ENCODE data around the gene DNPH1.

The DNPH1 gene

GRCh38 chr6:43263314-43264178 lies 34.3 kb upstream of the DNPH1 start:
- H3K36me3 ChIP-seq (ENCODE audit: control insufficient read depth, insufficient read depth, low read length) = no peaks in the 10 kb centered on the region
- peak; percentile 45 to 59 (median 50) for DNase-seq
- H3K9me3 ChIP-seq (ENCODE audit: control insufficient read depth, low read length) = no peaks in the 10 kb centered on the region
- H3K4me1 ChIP-seq (ENCODE audit: control insufficient read depth, insufficient read depth, low read length, poor library complexity, severe bottlenecking) = no peaks in the 10 kb centered on the region
- no peak overlapping the region for H3K4me3 ChIP-seq (ENCODE audit: insufficient read depth, low read depth, low read length, poor library complexity, severe bottlenecking)
- no peak overlapping the region for H3K27ac ChIP-seq (ENCODE audit: insufficient read depth, low read length, poor library complexity, severe bottlenecking)
- no peaks in the 10 kb centered on the region for H3K27me3 ChIP-seq (replicated peaks; ENCODE audit: control insufficient read depth, insufficient read depth, low read length, poor library complexity, severe bottlenecking)

- Histone ChIP-seq H3K4me3 (ENCODE audit: insufficient read depth, low read depth, low read length, poor library complexity, severe bottlenecking) (no peak overlapping the region), H3K27ac (ENCODE audit: insufficient read depth, low read length, poor library complexity, severe bottlenecking) (no peak overlapping the region), H3K9me3 (ENCODE audit: control insufficient read depth, low read length) (no peaks in the 10 kb centered on the region), H3K36me3 (ENCODE audit: control insufficient read depth, insufficient read depth, low read length) (no peaks in the 10 kb centered on the region), H3K27me3 (replicated peaks; ENCODE audit: control insufficient read depth, insufficient read depth, low read length, poor library complexity, severe bottlenecking) (no peaks in the 10 kb centered on the region), H3K4me1 (ENCODE audit: control insufficient read depth, insufficient read depth, low read length, poor library complexity, severe bottlenecking) (no peaks in the 10 kb centered on the region)
- no peak for DNase-seq
Measured at GRCh38 chr6:43262780-43263313, 33.6 kb upstream of the DNPH1 start.

- H3K36me3 ChIP-seq (ENCODE audit: control insufficient read depth, insufficient read depth, low read length) = no peaks in the 10 kb centered on the region
- no peak overlapping the region for H3K4me3 ChIP-seq (ENCODE audit: insufficient read depth, low read depth, low read length, poor library complexity, severe bottlenecking)
- no peaks in the 10 kb centered on the region for H3K27me3 ChIP-seq (replicated peaks; ENCODE audit: control insufficient read depth, insufficient read depth, low read length, poor library complexity, severe bottlenecking)
- no peaks in the 10 kb centered on the region for H3K9me3 ChIP-seq (ENCODE audit: control insufficient read depth, low read length)
- H3K27ac ChIP-seq (ENCODE audit: insufficient read depth, low read length, poor library complexity, severe bottlenecking) = no peak overlapping the region
- H3K4me1 ChIP-seq (ENCODE audit: control insufficient read depth, insufficient read depth, low read length, poor library complexity, severe bottlenecking) = no peaks in the 10 kb centered on the region
- no peak for DNase-seq
Measured at GRCh38 chr6:43262000-43262779, 32.9 kb upstream of the DNPH1 start.

GRCh38 chr6:43261198-43261597 lies 31.9 kb upstream of the DNPH1 start:
- Histone ChIP-seq H3K4me3 (ENCODE audit: insufficient read depth, low read depth, low read length, poor library complexity, severe bottlenecking) (no peak overlapping the region), H3K4me1 (ENCODE audit: control insufficient read depth, insufficient read depth, low read length, poor library complexity, severe bottlenecking) (no peaks in the 10 kb centered on the region), H3K27me3 (replicated peaks; ENCODE audit: control insufficient read depth, insufficient read depth, low read length, poor library complexity, severe bottlenecking) (no peaks in the 10 kb centered on the region), H3K9me3 (ENCODE audit: control insufficient read depth, low read length) (no peaks in the 10 kb centered on the region), H3K36me3 (ENCODE audit: control insufficient read depth, insufficient read depth, low read length) (no peaks in the 10 kb centered on the region), H3K27ac (ENCODE audit: insufficient read depth, low read length, poor library complexity, severe bottlenecking) (no peak overlapping the region)
- DNase-seq = no peak

- Histone ChIP-seq H3K4me3 (ENCODE audit: insufficient read depth, low read depth, low read length, poor library complexity, severe bottlenecking) (no peak overlapping the region), H3K9me3 (ENCODE audit: control insufficient read depth, low read length) (no peaks in the 10 kb centered on the region), H3K4me1 (ENCODE audit: control insufficient read depth, insufficient read depth, low read length, poor library complexity, severe bottlenecking) (no peaks in the 10 kb centered on the region), H3K27ac (ENCODE audit: insufficient read depth, low read length, poor library complexity, severe bottlenecking) (no peak overlapping the region), H3K27me3 (replicated peaks; ENCODE audit: control insufficient read depth, insufficient read depth, low read length, poor library complexity, severe bottlenecking) (no peaks in the 10 kb centered on the region), H3K36me3 (ENCODE audit: control insufficient read depth, insufficient read depth, low read length) (no peaks in the 10 kb centered on the region)
- no peak for DNase-seq
Measured at GRCh38 chr6:43260791-43261190, 31.5 kb upstream of the DNPH1 start.

- Histone ChIP-seq H3K27ac (ENCODE audit: insufficient read depth, low read length, poor library complexity, severe bottlenecking) (no peak overlapping the region), H3K9me3 (ENCODE audit: control insufficient read depth, low read length) (no peaks in the 10 kb centered on the region), H3K4me1 (ENCODE audit: control insufficient read depth, insufficient read depth, low read length, poor library complexity, severe bottlenecking) (no peaks in the 10 kb centered on the region), H3K4me3 (ENCODE audit: insufficient read depth, low read depth, low read length, poor library complexity, severe bottlenecking) (no peak overlapping the region), H3K27me3 (replicated peaks; ENCODE audit: control insufficient read depth, insufficient read depth, low read length, poor library complexity, severe bottlenecking) (no peaks in the 10 kb centered on the region), H3K36me3 (ENCODE audit: control insufficient read depth, insufficient read depth, low read length) (no peaks in the 10 kb centered on the region)
- no peak for DNase-seq
Measured at GRCh38 chr6:43258807-43259686, 29.8 kb upstream of the DNPH1 start.

GRCh38 chr6:43258180-43258579 lies 28.9 kb upstream of the DNPH1 start:
- no peaks in the 10 kb centered on the region for H3K36me3 ChIP-seq (ENCODE audit: control insufficient read depth, insufficient read depth, low read length)

GRCh38 chr6:43257367-43258145 lies 28.3 kb upstream of the DNPH1 start:
- Histone ChIP-seq H3K27me3 (replicated peaks; ENCODE audit: control insufficient read depth, insufficient read depth, low read length, poor library complexity, severe bottlenecking) (no peaks in the 10 kb centered on the region), H3K36me3 (ENCODE audit: control insufficient read depth, insufficient read depth, low read length) (no peaks in the 10 kb centered on the region), H3K4me1 (ENCODE audit: control insufficient read depth, insufficient read depth, low read length, poor library complexity, severe bottlenecking) (no peaks in the 10 kb centered on the region), H3K9me3 (ENCODE audit: control insufficient read depth, low read length) (no peaks in the 10 kb centered on the region), H3K4me3 (ENCODE audit: insufficient read depth, low read depth, low read length, poor library complexity, severe bottlenecking) (no peak overlapping the region), H3K27ac (ENCODE audit: insufficient read depth, low read length, poor library complexity, severe bottlenecking) (no peak overlapping the region)
- DNase-seq = no peak

More at GRCh38 chr6:43258180-43258579, 28.9 kb upstream of the DNPH1 start:
- no peak for DNase-seq
- Histone ChIP-seq H3K4me1 (ENCODE audit: control insufficient read depth, insufficient read depth, low read length, poor library complexity, severe bottlenecking) (no peaks in the 10 kb centered on the region), H3K4me3 (ENCODE audit: insufficient read depth, low read depth, low read length, poor library complexity, severe bottlenecking) (no peak overlapping the region), H3K9me3 (ENCODE audit: control insufficient read depth, low read length) (no peaks in the 10 kb centered on the region), H3K27ac (ENCODE audit: insufficient read depth, low read length, poor library complexity, severe bottlenecking) (no peak overlapping the region), H3K27me3 (replicated peaks; ENCODE audit: control insufficient read depth, insufficient read depth, low read length, poor library complexity, severe bottlenecking) (no peaks in the 10 kb centered on the region)
